Measurements from ENCODE around the gene PTCHD4. TPM values are rescaled to one million over a fixed set of nuclear protein-coding genes. Genes with fewer than 3 reads are reported as not detected.

PTCHD4 gene
- total RNA-seq, 1 donor from 2014 or later, result 4.1 TPM

DNA sequence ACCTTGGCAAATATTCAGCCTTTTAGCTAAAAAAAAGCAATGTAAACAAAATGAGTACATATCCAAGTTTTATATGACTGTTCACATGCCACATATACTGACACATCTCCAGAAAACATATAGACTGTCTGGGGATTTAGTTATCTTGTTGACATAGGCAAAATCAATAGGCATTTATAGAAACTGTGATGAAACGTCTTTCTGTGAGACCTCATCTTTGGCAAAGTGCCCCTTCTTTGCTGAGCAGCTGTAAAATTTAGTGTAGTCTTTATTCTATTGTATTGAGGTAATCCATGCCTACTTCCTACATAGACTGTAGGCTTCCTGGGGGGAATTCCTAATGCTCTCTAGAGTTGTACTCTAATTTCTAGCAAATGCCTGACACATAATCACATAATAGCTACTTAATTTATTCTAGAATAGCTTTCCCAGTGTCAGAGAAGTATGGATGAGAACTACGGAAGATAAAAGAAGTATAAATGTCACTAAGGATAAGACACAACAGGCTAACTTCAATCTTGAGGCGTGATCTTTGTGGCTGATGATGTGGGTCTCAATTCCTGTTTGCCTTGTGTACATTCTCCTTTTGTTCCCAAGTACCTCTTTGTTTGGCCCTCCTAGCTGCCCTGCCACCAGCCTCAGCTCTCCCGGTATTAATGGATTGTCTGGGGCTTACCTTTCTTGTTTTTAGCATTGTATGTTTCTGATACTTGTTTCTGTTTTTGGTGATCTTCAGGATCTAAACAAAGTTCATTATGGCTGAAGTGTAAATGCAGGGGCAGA, 30.6 kb downstream of the PTCHD4 start:
- Histone ChIP-seq H3K27ac (no peak overlapping the region), H3K27me3 (no peaks in the 10 kb centered on the region), H3K36me3 (no peaks in the 10 kb centered on the region), H3K9me3 (no peaks in the 10 kb centered on the region), H3K4me1 (no peaks in the 10 kb centered on the region), H3K4me3 (no peak overlapping the region)
- TF ChIP-seq, protein P1, sequence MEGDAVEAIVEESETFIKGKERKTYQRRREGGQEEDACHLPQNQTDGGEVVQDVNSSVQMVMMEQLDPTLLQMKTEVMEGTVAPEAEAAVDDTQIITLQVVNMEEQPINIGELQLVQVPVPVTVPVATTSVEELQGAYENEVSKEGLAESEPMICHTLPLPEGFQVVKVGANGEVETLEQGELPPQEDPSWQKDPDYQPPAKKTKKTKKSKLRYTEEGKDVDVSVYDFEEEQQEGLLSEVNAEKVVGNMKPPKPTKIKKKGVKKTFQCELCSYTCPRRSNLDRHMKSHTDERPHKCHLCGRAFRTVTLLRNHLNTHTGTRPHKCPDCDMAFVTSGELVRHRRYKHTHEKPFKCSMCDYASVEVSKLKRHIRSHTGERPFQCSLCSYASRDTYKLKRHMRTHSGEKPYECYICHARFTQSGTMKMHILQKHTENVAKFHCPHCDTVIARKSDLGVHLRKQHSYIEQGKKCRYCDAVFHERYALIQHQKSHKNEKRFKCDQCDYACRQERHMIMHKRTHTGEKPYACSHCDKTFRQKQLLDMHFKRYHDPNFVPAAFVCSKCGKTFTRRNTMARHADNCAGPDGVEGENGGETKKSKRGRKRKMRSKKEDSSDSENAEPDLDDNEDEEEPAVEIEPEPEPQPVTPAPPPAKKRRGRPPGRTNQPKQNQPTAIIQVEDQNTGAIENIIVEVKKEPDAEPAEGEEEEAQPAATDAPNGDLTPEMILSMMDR (IDR thresholded peaks at IDR 0.05), result no peak
- DNase-seq (no peak), ATAC-seq (no peak)
- intact Hi-C loops (cut with DNase I), result no loop called here

DNA sequence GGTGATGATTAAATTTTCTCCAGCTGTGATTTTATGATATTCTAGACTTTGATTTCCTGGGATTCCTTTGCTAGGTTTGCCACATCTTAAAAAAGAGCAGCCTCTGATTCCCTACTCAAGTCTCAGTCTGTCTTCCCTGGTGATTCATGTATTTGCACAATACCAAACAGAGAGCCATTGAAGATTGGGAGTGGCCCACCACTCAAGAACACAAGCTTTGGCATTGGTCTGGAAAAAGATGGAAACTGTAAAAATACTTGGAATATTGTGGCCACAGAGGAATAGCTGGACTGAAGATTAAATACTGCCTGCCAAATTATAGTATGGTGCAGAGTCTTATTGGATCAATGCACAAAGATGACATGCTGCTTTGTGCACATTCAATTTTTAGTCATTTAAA, 32.9 kb downstream of the PTCHD4 start:
- Histone ChIP-seq H3K4me1 (no peaks in the 10 kb centered on the region), H3K36me3 (no peaks in the 10 kb centered on the region), H3K27ac (no peak overlapping the region), H3K9me3 (no peaks in the 10 kb centered on the region), H3K4me3 (no peak overlapping the region), H3K27me3 (no peaks in the 10 kb centered on the region)
- TF ChIP-seq, protein P1 (IDR thresholded peaks at IDR 0.05), result no peak
- intact Hi-C loops (cut with DNase I), result no loop called here
- DNase-seq, result no peak
- no peak for ATAC-seq

DNA sequence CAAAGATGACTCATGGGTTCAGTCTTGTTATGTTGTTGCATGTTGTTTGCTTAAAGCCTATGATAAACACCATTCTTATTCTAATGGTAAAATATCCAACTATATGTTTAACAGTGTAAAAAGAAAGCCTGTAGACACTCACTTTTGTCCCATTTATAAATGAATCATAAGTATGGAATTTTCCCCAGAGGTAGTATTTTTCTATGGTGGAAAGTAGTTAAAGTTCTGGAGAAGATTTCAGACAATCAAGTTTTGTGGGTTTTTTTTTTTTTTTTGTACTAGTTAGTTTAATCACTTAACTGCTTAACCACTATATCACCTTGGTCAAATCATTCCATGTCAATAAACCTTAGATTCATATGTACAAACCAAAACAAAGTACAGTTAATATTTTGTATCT, 35.8 kb downstream of the PTCHD4 start:
- DNase-seq (no peak), ATAC-seq (no peak)
- Histone ChIP-seq H3K4me3 (no peak overlapping the region), H3K27me3 (no peaks in the 10 kb centered on the region), H3K4me1 (no peaks in the 10 kb centered on the region), H3K9me3 (no peaks in the 10 kb centered on the region), H3K27ac (no peak overlapping the region), H3K36me3 (no peaks in the 10 kb centered on the region)
- intact Hi-C loops (cut with DNase I), result no loop called here
- TF ChIP-seq, protein P1 (IDR thresholded peaks at IDR 0.05), result no peak

DNA sequence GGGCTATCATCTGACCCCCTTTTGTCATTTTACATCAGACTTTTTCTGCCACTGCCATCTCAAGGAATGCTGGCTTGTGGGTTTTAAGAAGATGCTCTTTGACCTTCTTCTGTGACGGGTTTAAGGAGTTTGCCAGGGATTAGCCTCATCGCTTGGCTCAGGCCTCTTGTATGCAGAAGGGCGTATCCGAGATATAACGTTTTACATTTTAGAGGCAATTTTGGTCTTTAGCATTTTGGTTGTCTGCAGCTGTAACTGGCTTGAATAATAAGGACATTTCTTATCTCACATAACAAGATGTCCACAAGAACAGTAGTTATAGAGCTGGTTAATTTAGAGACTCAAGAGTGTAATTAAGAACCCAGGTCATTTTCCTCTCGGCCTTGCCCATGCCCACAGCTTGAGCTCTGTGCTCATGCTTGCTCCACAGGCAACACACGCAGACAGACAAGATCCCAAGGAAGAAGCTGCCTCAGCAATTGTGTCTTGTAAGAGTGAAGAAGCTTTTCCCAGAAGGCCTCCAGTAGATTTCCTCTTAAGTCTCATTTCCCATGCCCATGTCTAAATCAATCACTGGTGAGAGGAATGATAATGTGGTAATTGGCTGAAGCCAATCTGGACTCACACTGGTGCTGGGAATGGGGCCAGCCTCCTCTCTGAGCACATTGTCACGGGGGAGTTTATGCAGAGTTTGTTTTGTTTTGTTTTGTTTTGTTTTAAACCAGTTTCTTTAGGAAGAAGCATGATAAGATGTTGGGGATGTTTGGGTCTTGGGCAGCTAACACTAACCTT, 36.8 kb downstream of the PTCHD4 start:
- peaks cover 5% of the 10 kb centered on the region for H3K4me1 ChIP-seq
- DNase-seq (no peak), ATAC-seq (no peak)
- TF ChIP-seq, protein P1 (IDR thresholded peaks at IDR 0.05), result no peak
- H3K4me3 ChIP-seq, result no peak overlapping the region
- H3K36me3 ChIP-seq, result no peaks in the 10 kb centered on the region
- H3K9me3 ChIP-seq, result no peaks in the 10 kb centered on the region
- no peak overlapping the region for H3K27ac ChIP-seq
- peaks cover 4% of the 10 kb centered on the region for H3K27me3 ChIP-seq
- intact Hi-C loops (cut with DNase I), result no loop called here

DNA sequence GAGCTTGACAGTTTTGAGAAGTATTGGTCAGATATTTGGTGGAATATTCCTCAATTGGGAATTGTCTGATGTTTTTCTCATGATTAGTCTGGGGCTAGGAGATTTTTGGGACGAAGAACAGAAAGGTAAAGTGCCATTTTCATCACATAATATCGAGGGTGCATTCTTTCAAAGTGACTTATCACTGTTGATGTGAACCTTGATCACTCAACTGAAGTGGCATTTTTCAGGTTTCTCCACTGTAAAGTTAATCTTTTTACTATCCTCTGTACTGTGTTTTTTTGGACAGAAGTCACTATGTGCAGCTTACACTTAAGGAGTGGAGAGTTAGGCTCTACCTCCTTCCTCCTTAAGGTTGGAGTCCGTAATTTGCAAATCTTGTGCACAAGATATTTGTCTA, 39.2 kb downstream of the PTCHD4 start:
- intact Hi-C loops (cut with DNase I), result no loop called here
- ATAC-seq (no peak), DNase-seq (no peak)
- Histone ChIP-seq H3K27ac (no peak overlapping the region), H3K4me1 (peaks cover 6% of the 10 kb centered on the region), H3K27me3 (peaks cover 6% of the 10 kb centered on the region), H3K36me3 (no peaks in the 10 kb centered on the region), H3K9me3 (no peaks in the 10 kb centered on the region), H3K4me3 (no peak overlapping the region)
- TF ChIP-seq, protein P1 (IDR thresholded peaks at IDR 0.05), result no peak
